SK-N-SH (cell line): ENCODE data around the gene PHLPP2. TPM values are rescaled to one million over a fixed set of nuclear protein-coding genes. Genes with fewer than 3 reads are reported as not detected.

Source experiments
- CTCF ChIA-PET: fragments of 300-600, 350-600 bp; formaldehyde crosslinking; extraction: SDS; loops from one replicate; lab custom pipeline; 2021; lab: Yijun Ruan, JAX
- POLR2A ChIA-PET: fragments of 350-600 bp; sonication (Branson Sonifier 250); formaldehyde crosslinking; extraction: SDS; loops from one replicate; lab custom pipeline; 2020; ENCODE audit warnings: antibody characterized with exemption, inconsistent platforms; lab: Yijun Ruan, JAX
- DNase-seq: peaks from one replicate; pipeline ENCODE4 v3.0.0; 2012
- H2AFZ ChIP-seq: fragments of 200-600 bp; sonication (generic); 2 replicates; pipeline ENCODE4 v1.8.1; 2016; ENCODE audit warnings: antibody characterized with exemption, mild to moderate bottlenecking, low read depth
- H3F3A ChIP-seq: fragments of 200-600 bp; sonication (generic); replicated peaks from 2 replicates; pipeline ENCODE3; 2016; ENCODE audit warnings: antibody characterized with exemption, mild to moderate bottlenecking; ENCODE audit not compliant: insufficient read depth
- H3K27ac ChIP-seq, 2 experiments: fragments of 200-500 bp in 1 of 2; fragments of 200-600 bp in 1 of 2; sonication (Bioruptor generic) in 1 of 2; sonication (generic), shearing (Covaris generic) in 1 of 2; 2 replicates each; pipeline versions ENCODE4 v1.5.1 to v1.6.1; 2014 to 2016; ENCODE audit warnings: low read depth in 2 of 2, inconsistent platforms in 1 of 2, low read length in 1 of 2, mild to moderate bottlenecking in 1 of 2, mixed read lengths in 1 of 2
- H3K27me3 ChIP-seq: fragments of 200-600 bp; sonication (generic), shearing (Covaris generic); 2 replicates; pipeline ENCODE4 v1.6.1; 2016; ENCODE audit warnings: mixed run types; ENCODE audit not compliant: insufficient read depth
- H3K36me3 ChIP-seq, 2 experiments: fragments of 200-500 bp in 1 of 2; fragments of 200-600 bp in 1 of 2; sonication (Bioruptor generic) in 1 of 2; sonication (generic) in 1 of 2; replicated peaks in 1 of 2; 2 replicates each; pipeline versions ENCODE3 to v1.5.1; 2014 to 2016; ENCODE audit warnings: low read length in 1 of 2, mild to moderate bottlenecking in 1 of 2; ENCODE audit not compliant: insufficient read depth in 2 of 2, control insufficient read depth in 1 of 2
- H3K4me1 ChIP-seq, 2 experiments: fragments of 200-500 bp in 1 of 2; fragments of 200-600 bp in 1 of 2; sonication (Bioruptor generic) in 1 of 2; sonication (generic), shearing (Covaris generic) in 1 of 2; 2 replicates each; pipeline versions ENCODE4 v1.5.1 to v1.6.1; 2014 to 2016; ENCODE audit warnings: low read depth in 1 of 2, low read length in 1 of 2, mixed run types in 1 of 2; ENCODE audit not compliant: insufficient read depth in 2 of 2, control insufficient read depth in 1 of 2
- H3K4me2 ChIP-seq: fragments of 200-600 bp; sonication (generic), shearing (Covaris generic); 2 replicates; pipeline ENCODE4 v1.6.1; 2017; ENCODE audit warnings: mixed run types
- H3K4me3 ChIP-seq, 2 experiments: fragments of 200-500 bp in 1 of 2; fragments of 200-600 bp in 1 of 2; sonication (Bioruptor generic) in 1 of 2; sonication (generic), shearing (Covaris generic) in 1 of 2; 2 replicates each; pipeline versions ENCODE4 v1.5.1 to v1.8.1; 2014 to 2016; ENCODE audit warnings: low read depth in 2 of 2, inconsistent platforms in 1 of 2, low read length in 1 of 2, mild to moderate bottlenecking in 1 of 2, mixed read lengths in 1 of 2, moderate library complexity in 1 of 2
- H3K79me2 ChIP-seq: fragments of 200-600 bp; sonication (generic); 2 replicates; pipeline ENCODE4 v1.8.1; 2017; ENCODE audit warnings: mild to moderate bottlenecking; ENCODE audit not compliant: insufficient read depth
- H3K9ac ChIP-seq: fragments of 200-600 bp; sonication (generic); 2 replicates; pipeline ENCODE4 v1.6.1; 2017; ENCODE audit warnings: mixed run types
- H3K9me2 ChIP-seq: fragments of 200-600 bp; sonication (generic); 2 replicates; pipeline ENCODE4 v1.6.1; 2017; ENCODE audit warnings: mixed run types
- H3K9me3 ChIP-seq: fragments of 200-600 bp; sonication (generic); 2 replicates; pipeline ENCODE4 v1.6.1; 2017; ENCODE audit warnings: mixed run types, mild to moderate bottlenecking, moderate library complexity
- H4K20me1 ChIP-seq: fragments of 200-600 bp; sonication (generic); 2 replicates; pipeline ENCODE4 v1.6.1; 2017; ENCODE audit warnings: mild to moderate bottlenecking, mixed run types; ENCODE audit not compliant: insufficient read depth
- ELF1 ChIP-seq: IDR thresholded peaks from 2 replicates; pipeline ENCODE4 v1.4.0; 2012
- EP300 ChIP-seq, 2 experiments: IDR thresholded peaks; 2 replicates each; pipeline versions ENCODE4 v1.4.0 to v1.6.1; 2012; ENCODE audit warnings: borderline replicate concordance in 1 of 2, low read depth in 1 of 2, low read length in 1 of 2
- EZH2phosphoT487 ChIP-seq: fragments of 200-600 bp; sonication (generic); IDR thresholded peaks from 2 replicates; pipeline ENCODE4 v1.6.1; 2017; ENCODE audit warnings: low read depth, mixed run types, mild to moderate bottlenecking, antibody characterized with exemption, moderate library complexity, borderline replicate concordance
- FOXM1 ChIP-seq: IDR thresholded peaks from 2 replicates; pipeline ENCODE4 v1.4.0; 2012; ENCODE audit warnings: low read depth, mild to moderate bottlenecking
- GATA2 ChIP-seq: sonication (generic); formaldehyde crosslinking; IDR thresholded peaks from 2 replicates; pipeline ENCODE4 v1.5.0; 2020; ENCODE audit warnings: mild to moderate bottlenecking, missing genetic modification reagents
- IRF3 ChIP-seq: fragments of 150-350 bp; IDR thresholded peaks from 2 replicates; pipeline ENCODE4 v1.6.1; 2016; ENCODE audit warnings: mild to moderate bottlenecking, low read depth, low read length
- JUND ChIP-seq: IDR thresholded peaks from 2 replicates; pipeline ENCODE4 v1.4.0; 2012
- MAX ChIP-seq: IDR thresholded peaks from 2 replicates; pipeline ENCODE4 v1.4.0; 2012; ENCODE audit warnings: low read depth
- NRF1 ChIP-seq: IDR thresholded peaks from 2 replicates; pipeline ENCODE4 v1.6.1; 2012; ENCODE audit warnings: low read depth, mild to moderate bottlenecking, low read length
- PBX3 ChIP-seq: IDR thresholded peaks from 2 replicates; pipeline ENCODE4; 2012
- RFX5 ChIP-seq: IDR thresholded peaks from 2 replicates; pipeline ENCODE4 v1.6.1; 2012; ENCODE audit warnings: mild to moderate bottlenecking, improper control_type of control experiment, low read length
- SIN3A ChIP-seq: IDR thresholded peaks from 2 replicates; pipeline ENCODE4 v1.6.1; 2012; ENCODE audit warnings: low read depth, mild to moderate bottlenecking, low read length, moderate library complexity, borderline replicate concordance
- TCF12 ChIP-seq: IDR thresholded peaks from 2 replicates; pipeline ENCODE4 v1.4.0; 2012
- TEAD4 ChIP-seq: IDR thresholded peaks from 2 replicates; pipeline ENCODE4 v1.4.0; 2012; ENCODE audit warnings: mild to moderate bottlenecking, borderline replicate concordance; ENCODE audit not compliant: insufficient read depth
- YY1 ChIP-seq: IDR thresholded peaks from 2 replicates; pipeline ENCODE4 v1.4.0; 2012; ENCODE audit warnings: low read depth, mild to moderate bottlenecking
- WGBS: methylation state at CpG from one replicate; pipeline ENCODE4 v1.1.6; 2017; ENCODE audit warnings: low lambda C conversion rate; 5-methylcytosine and 5-hydroxymethylcytosine counted together
- polyA plus RNA-seq, 3 experiments: library from polyadenylated mRNA; depleted of rRNA; stranded (reverse); fragments of >200 nt; gene quantifications; 2 replicates each; pipeline ENCODE4 v1.2.3, GENCODE V29; 2012

The PHLPP2 gene
- polyA plus RNA-seq, 1 of the 3 experiments (the other 2 are of a cell fraction) = 5.5 TPM

- WGBS = 91% methylated on average over 2 of the region's 2 CpGs
- CTCF ChIA-PET = no interaction called here
Observed at GRCh38 chr16:71761097-71761496, 36.6 kb upstream of the PHLPP2 start.

GRCh38 chr16:71758293-71758760, 33.8 kb upstream of the PHLPP2 start:
- no peak overlapping the region for H3K4me2 ChIP-seq
- peaks cover 51 to 84% of the 10 kb centered on the region in 2 experiments for H3K36me3 ChIP-seq
- peaks cover 8% of the 10 kb centered on the region; the same call in 1 of the 2 replicates for H3K79me2 ChIP-seq
- H2AFZ ChIP-seq = no peak overlapping the region
- no peaks in the 10 kb centered on the region for H4K20me1 ChIP-seq
- no peak overlapping the region for H3K27ac ChIP-seq
- H3K4me3 ChIP-seq = no peak overlapping the region
- POLR2A ChIA-PET = no interaction called here
- no peak overlapping the region for H3K9ac ChIP-seq
- H3K9me3 ChIP-seq = no peaks in the 10 kb centered on the region
- DNase-seq = no peak
- H3K4me1 ChIP-seq = peaks cover 0 to 13% of the 10 kb centered on the region in 2 experiments; a peak in 1 of 4 replicates
- CTCF ChIA-PET = interaction anchor here (1.0 kb wide), 1 partner anchor 136 kb away, joined by 3 read pairs; no protein-coding TSS in a partner anchor
- WGBS = 86% methylated on average over 4 of the region's 5 CpGs
- no peaks in the 10 kb centered on the region for H3K27me3 ChIP-seq
- peaks cover 10% of the 10 kb centered on the region for H3F3A ChIP-seq
- TF ChIP-seq IRF3 (no peak), EZH2phosphoT487 (no peak), EP300 (IDR thresholded peaks at IDR 0.05; ENCODE audit: borderline replicate concordance in 1 of 2, low read depth in 1 of 2, low read length in 1 of 2) (no peak), TCF12 (no peak), FOXM1 (no peak), RFX5 (no peak)
- H3K9me2 ChIP-seq = no peaks in the 10 kb centered on the region

More at GRCh38 chr16:71761097-71761496, 36.6 kb upstream of the PHLPP2 start:
- DNase-seq = no peak
- no peak overlapping the region for H3K4me3 ChIP-seq
- no peak overlapping the region for H3K27ac ChIP-seq
- POLR2A ChIA-PET = no interaction called here
- no peaks in the 10 kb centered on the region for H3K9me2 ChIP-seq
- TF ChIP-seq GATA2 (CRISPR knock-in tag) (no peak), TCF12 (no peak), IRF3 (no peak), YY1 (no peak), ELF1 (no peak), PBX3 (no peak), TEAD4 (no peak), SIN3A (no peak), NRF1 (no peak), JUND (no peak), MAX (no peak)
- H3F3A ChIP-seq = peaks cover 10% of the 10 kb centered on the region
- H2AFZ ChIP-seq = no peak overlapping the region
- H3K9me3 ChIP-seq = no peaks in the 10 kb centered on the region
- no peaks in the 10 kb centered on the region for H4K20me1 ChIP-seq
- no peaks in the 10 kb centered on the region for H3K27me3 ChIP-seq
- peaks cover 59 to 85% of the 10 kb centered on the region in 2 experiments for H3K36me3 ChIP-seq
- H3K79me2 ChIP-seq = peaks cover 8% of the 10 kb centered on the region; the same call in 1 of the 2 replicates
- no peak overlapping the region for H3K9ac ChIP-seq
- no peak overlapping the region for H3K4me2 ChIP-seq
- H3K4me1 ChIP-seq = peaks cover 0 to 13% of the 10 kb centered on the region in 2 experiments; a peak in 1 of 4 replicates
